Liver (tissue), 9 donors: ENCODE results near the gene OXGR1. TPM values are rescaled to one million over a fixed set of nuclear protein-coding genes. Genes with fewer than 3 reads are reported as not detected.
A peak's percentile ranks its signal among the peaks of the same experiment; 100 is the strongest.

Source experiments
- DNase-seq: peaks from one replicate; pipeline ENCODE4 v3.0.0-alpha.2; 2017; ENCODE audit warnings: low spot score
- H3K27ac ChIP-seq, 2 donors: one replicate each; pipeline ENCODE4 v1.7.0; 2013; ENCODE audit warnings: inconsistent platforms in 2 of 2, low read length in 2 of 2, control low read depth in 1 of 2, low read depth in 1 of 2, mild to moderate bottlenecking in 1 of 2
- H3K27me3 ChIP-seq, 4 donors: one replicate each; pipeline versions ENCODE4 v1.6.1 to v1.7.0; 2013; ENCODE audit warnings: low read length in 3 of 4, inconsistent platforms in 1 of 4, mild to moderate bottlenecking in 1 of 4, moderate library complexity in 1 of 4; ENCODE audit not compliant: control insufficient read depth in 4 of 4, insufficient read depth in 4 of 4
- H3K36me3 ChIP-seq, 4 donors: one replicate each; pipeline versions ENCODE4 v1.6.1 to v1.7.0; 2013; ENCODE audit warnings: low read length in 3 of 4, mild to moderate bottlenecking in 3 of 4, low read depth in 1 of 4, moderate library complexity in 1 of 4; ENCODE audit not compliant: control insufficient read depth in 4 of 4, insufficient read depth in 3 of 4
- H3K4me1 ChIP-seq, 4 donors: one replicate each; pipeline versions ENCODE4 v1.6.1 to v1.7.0; 2013; ENCODE audit warnings: low read length in 3 of 4, mild to moderate bottlenecking in 3 of 4, moderate library complexity in 1 of 4; ENCODE audit not compliant: control insufficient read depth in 4 of 4, insufficient read depth in 4 of 4
- H3K4me3 ChIP-seq, 3 donors: one replicate each; pipeline versions ENCODE4 v1.6.1 to v1.7.0; 2013; ENCODE audit warnings: low read length in 3 of 3, control low read depth in 1 of 3, low read depth in 1 of 3, mild to moderate bottlenecking in 1 of 3
- H3K9ac ChIP-seq, 2 donors: one replicate each; pipeline ENCODE4 v1.7.0; 2013; ENCODE audit warnings: low read length in 2 of 2, mild to moderate bottlenecking in 2 of 2, moderate library complexity in 2 of 2, control low read depth in 1 of 2, low read depth in 1 of 2
- H3K9me3 ChIP-seq, 4 donors: one replicate each; pipeline versions ENCODE4 v1.6.1 to v1.7.0; 2013; ENCODE audit warnings: low read length in 3 of 4; ENCODE audit not compliant: control insufficient read depth in 4 of 4
- ATF3 ChIP-seq: IDR thresholded peaks from 2 replicates; pipeline ENCODE4 v1.6.1; 2016; ENCODE audit warnings: antibody characterized with exemption
- CTCF ChIP-seq: fragments of 150-350 bp; IDR thresholded peaks from 2 replicates; pipeline ENCODE4 v1.5.1; 2017; ENCODE audit warnings: improper control_type of control experiment, low read depth, low read length; ENCODE audit not compliant: missing input control
- FOXA1 ChIP-seq: IDR thresholded peaks from 2 replicates; pipeline ENCODE4 v1.6.1; 2016; ENCODE audit warnings: antibody characterized with exemption
- JUND ChIP-seq, 2 donors: IDR thresholded peaks; 2 replicates each; pipeline ENCODE4 v1.6.1; 2016; ENCODE audit warnings: antibody characterized with exemption in 2 of 2
- MAX ChIP-seq: IDR thresholded peaks from 2 replicates; pipeline ENCODE4 v1.6.1; 2016; ENCODE audit warnings: antibody characterized with exemption
- RAD21 ChIP-seq, 2 donors: IDR thresholded peaks; 2 replicates each; pipeline ENCODE4 v1.6.1; 2016; ENCODE audit warnings: antibody characterized with exemption in 2 of 2, mild to moderate bottlenecking in 2 of 2
- RXRA ChIP-seq, 2 donors: IDR thresholded peaks; 2 replicates each; pipeline ENCODE4 v1.6.1; 2017 to 2018; ENCODE audit warnings: antibody characterized with exemption in 2 of 2, mild to moderate bottlenecking in 1 of 2
- SP1 ChIP-seq: IDR thresholded peaks from 2 replicates; pipeline ENCODE4 v1.6.1; 2018; ENCODE audit warnings: antibody characterized with exemption, mild to moderate bottlenecking
- ZBTB33 ChIP-seq: IDR thresholded peaks from 2 replicates; pipeline ENCODE4 v1.6.1; 2016; ENCODE audit warnings: antibody characterized with exemption
- WGBS: extraction: QIAGEN DNeasy Blood & Tissue Kit; methylation state at CpG from one replicate; pipeline ENCODE4 v1.1.7; 2013; 5-methylcytosine and 5-hydroxymethylcytosine counted together
- polyA plus RNA-seq, 2 donors: library from polyadenylated mRNA; stranded (reverse) in 1 of 2; unstranded in 1 of 2; fragments of 200-250 nt in 1 of 2; fragments of >200 nt in 1 of 2; fragmentation: Nextera tagmentation in 1 of 2; extraction: Ambion mirVana in 1 of 2; gene quantifications; one replicate each; pipeline versions ENCODE4 v1.2.1 to v1.2.3, GENCODE V29; 2013 to 2015
- total RNA-seq, 2 donors: library from RNA; depleted of rRNA; stranded (reverse); fragments of >200 nt; gene quantifications; one replicate each; pipeline ENCODE4 v1.2.3, GENCODE V29; 2014
- donor health status: healthy.
- donor health status: healthy.
- donor health status: healthy.
- donor health status: healthy.
- donor health status: healthy.

OXGR1 gene
- total and polyA plus RNA-seq, 4 donors: not detected

GRCh38 chr13:97030705-97031452 is 36.6 kb upstream of the OXGR1 start:
- H3K9ac ChIP-seq: no peak overlapping the region
- H3K9me3 ChIP-seq: no peaks in the 10 kb centered on the region
- H3K36me3 ChIP-seq: no peaks in the 10 kb centered on the region
- WGBS: 35% methylated on average over 2 of the region's 2 CpGs
- H3K4me1 ChIP-seq: no peaks in the 10 kb centered on the region
- no peak overlapping the region for H3K4me3 ChIP-seq
- no peak overlapping the region for H3K27ac ChIP-seq
- TF ChIP-seq SP1 (no peak), RAD21 (IDR thresholded peaks at IDR 0.05) (peak; percentile 39 to 53)
- H3K27me3 ChIP-seq: peaks cover 0 to 4% (median 0%) of the 10 kb centered on the region in 4 donors
- no peak for DNase-seq

GRCh38 chr13:97028441-97029299 is 34.4 kb upstream of the OXGR1 start:
- TF ChIP-seq ATF3: no peak
- no peak for TF ChIP-seq ZBTB33
- peak; percentile 77 to 80 for TF ChIP-seq RAD21 (IDR thresholded peaks at IDR 0.05)
- TF ChIP-seq CTCF: peak; percentile 89
- peak; percentile 57 for DNase-seq
- H3K9ac ChIP-seq: no peak overlapping the region

GRCh38 chr13:97027162-97027554 is 32.9 kb upstream of the OXGR1 start:
- no peak for DNase-seq
- Histone ChIP-seq H3K9ac (no peak overlapping the region), H3K27ac (no peak overlapping the region), H3K4me3 (no peak overlapping the region), H3K27me3 (peaks cover 0 to 4% (median 0%) of the 10 kb centered on the region in 4 donors), H3K9me3 (no peaks in the 10 kb centered on the region), H3K4me1 (no peaks in the 10 kb centered on the region), H3K36me3 (no peaks in the 10 kb centered on the region)
- TF ChIP-seq RXRA (IDR thresholded peaks at IDR 0.05) (no peak), FOXA1 (no peak), SP1 (no peak), MAX (no peak), JUND (IDR thresholded peaks at IDR 0.05) (no peak), CTCF (no peak)

More at GRCh38 chr13:97028441-97029299, 34.4 kb upstream of the OXGR1 start:
- 41% methylated on average over 12 of the region's 12 CpGs for WGBS
- Histone ChIP-seq H3K4me1 (no peaks in the 10 kb centered on the region), H3K9me3 (no peaks in the 10 kb centered on the region), H3K27me3 (peaks cover 0 to 4% (median 0%) of the 10 kb centered on the region in 4 donors), H3K36me3 (no peaks in the 10 kb centered on the region), H3K4me3 (no peak overlapping the region), H3K27ac (no peak overlapping the region)
